Measurements from ENCODE around the gene XPR1.

DNA sequence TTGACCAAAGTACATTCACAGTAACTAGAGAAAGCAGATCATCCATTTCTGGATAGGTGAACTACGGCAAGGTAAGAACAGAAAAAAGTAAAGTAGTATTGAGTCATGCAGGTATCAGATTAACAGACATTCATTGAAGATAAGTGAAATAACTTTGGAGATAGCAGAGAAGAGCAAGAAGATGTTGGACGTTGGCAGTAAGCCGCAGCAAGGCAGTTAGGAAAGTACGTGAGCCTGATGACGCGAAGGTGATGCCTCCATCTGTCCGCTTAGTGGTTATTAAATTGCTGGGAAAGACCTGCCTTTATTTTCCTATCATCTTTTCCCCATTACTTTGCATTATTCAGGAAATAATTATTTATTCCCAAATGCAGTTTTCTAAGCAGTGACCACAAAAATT is 256.0 kb downstream of the XPR1 start:
- TF ChIP-seq CTCF (IDR thresholded peaks at IDR 0.05) (no peak), POLR2A (IDR thresholded peaks at IDR 0.05) (no peak), POLR2AphosphoS5 (IDR thresholded peaks at IDR 0.05) (no peak)

Data from transverse colon (tissue), 4 donors.